CD4-positive, alpha-beta T cell treated with Interleukin-21 for 1 hour (primary cell): Measurements from ENCODE around the gene TRIB2.

ENCODE experiments used
- DNase-seq: peaks from one replicate; pipeline ENCODE4 v3.0.0-alpha.2; 2020

TRIB2 gene

DNA sequence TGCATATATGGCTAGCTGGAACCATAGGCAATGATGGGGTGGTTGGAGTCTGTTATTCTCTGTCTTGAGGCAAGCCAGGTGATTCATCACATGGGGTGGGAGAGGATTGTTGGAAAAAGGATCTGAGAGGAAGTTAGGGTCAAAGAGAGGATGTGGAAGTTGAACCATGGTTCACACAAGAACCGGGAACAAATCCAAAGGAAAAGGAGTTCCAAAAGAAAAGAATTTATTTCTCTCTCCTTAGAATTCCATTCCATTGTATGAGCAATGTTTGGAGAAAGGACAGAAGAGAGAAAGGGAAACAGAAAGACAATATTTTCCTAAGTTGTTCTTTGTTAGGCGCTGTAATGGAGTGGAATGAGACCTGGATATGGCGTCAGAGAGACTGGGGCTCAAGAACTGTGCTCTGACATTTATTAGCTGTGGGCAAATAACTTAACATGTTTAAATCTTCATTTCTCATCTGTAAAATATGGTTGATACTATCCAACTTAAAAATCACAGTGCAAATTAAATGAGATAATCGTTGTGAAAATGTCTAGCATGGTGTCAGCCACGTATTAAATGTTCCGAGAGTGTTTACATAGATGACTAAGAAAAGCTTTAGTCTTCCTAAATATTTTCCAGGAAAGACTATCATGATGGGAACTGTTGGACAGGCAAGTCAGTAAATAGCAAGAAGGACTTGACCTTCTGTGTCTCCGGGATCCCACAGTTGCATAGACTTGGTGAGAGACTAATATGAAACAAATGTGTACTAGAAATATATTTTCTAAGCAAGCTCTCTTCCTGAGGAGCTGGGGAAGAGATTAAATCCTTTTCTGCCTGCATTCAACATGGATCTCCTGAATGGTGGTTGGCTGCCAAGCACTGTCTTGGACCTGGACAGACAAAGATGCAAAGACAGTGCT is 71.4 kb downstream of the TRIB2 start:
- no peak for DNase-seq

DNA sequence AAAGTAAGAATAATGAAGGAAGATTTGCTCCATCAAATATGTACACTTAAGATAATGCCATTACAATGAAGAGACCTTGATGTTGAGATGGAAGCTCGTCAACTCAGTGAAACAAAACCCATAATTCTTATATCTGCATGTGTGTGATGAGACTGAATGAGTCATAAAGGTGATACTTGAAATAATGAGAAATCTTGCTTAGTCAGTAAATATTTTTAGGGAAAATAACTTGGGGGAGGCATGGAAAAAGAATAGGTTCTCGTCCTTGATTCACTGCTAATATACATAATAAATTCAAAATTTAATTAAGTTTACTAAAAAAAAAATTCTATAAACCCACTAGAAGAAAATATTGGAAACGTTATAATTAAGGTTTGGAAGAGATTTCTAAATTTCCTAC is 75.2 kb downstream of the TRIB2 start:
- DNase-seq, result no peak
